GM19467 (cell line): ENCODE data around the gene SLCO2B1.

Experiments
- ATAC-seq: cut with Tn5 transposase; IDR thresholded peaks from one replicate; pipeline ENCODE4 v1.9.1; 2021; ENCODE audit warnings: mild to moderate bottlenecking, moderate library complexity; ENCODE audit not compliant: unreplicated experiment

The SLCO2B1 gene

DNA sequence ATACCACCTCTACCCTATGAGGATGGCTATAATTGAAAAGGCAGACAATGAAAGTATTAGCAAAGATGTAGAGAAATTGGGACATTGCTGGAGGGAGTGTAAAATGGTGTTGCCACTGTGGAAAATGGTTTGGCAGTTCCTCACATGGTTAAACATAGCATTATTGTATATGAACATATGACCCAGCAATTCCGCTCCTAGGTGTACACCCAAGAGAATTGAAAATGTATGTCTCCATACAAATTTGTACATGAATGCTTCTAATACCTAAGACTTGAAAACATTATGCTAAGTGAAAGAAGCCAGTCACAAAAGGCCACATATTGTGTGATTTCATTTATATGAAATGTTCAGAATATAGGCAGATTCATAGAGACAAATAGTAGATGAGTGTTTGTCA lies 10.0 kb downstream of the SLCO2B1 start:
- no peak for ATAC-seq

DNA sequence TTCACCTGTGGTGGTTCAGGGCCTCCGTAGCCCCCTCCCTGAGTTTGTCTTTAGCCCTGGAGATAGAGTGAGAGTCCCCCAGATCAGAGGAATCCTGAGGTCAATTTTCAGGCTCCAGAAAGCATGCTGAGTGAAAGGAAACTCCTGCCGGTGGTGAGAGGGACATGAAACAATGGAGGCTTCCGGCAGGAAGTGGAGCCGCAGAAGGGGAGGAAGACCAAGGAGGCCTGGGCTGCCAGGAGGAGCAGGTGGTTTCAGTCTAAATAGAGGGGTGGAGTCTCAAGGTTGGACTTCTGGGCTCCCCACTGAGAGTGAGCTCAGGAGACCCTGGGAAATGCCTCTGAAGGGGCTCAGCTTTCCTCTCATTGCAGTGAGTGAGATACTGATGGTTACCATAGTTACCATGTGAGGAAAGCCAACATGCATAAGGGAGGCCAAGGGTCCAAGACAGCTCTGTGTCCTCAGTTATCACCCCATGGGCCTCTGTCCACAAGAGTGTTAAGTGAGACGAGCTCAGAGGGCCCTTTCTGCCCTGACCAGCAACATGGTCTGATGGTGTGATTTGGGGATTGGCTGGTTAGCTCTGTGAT lies 10.7 kb downstream of the SLCO2B1 start:
- no peak for ATAC-seq

DNA sequence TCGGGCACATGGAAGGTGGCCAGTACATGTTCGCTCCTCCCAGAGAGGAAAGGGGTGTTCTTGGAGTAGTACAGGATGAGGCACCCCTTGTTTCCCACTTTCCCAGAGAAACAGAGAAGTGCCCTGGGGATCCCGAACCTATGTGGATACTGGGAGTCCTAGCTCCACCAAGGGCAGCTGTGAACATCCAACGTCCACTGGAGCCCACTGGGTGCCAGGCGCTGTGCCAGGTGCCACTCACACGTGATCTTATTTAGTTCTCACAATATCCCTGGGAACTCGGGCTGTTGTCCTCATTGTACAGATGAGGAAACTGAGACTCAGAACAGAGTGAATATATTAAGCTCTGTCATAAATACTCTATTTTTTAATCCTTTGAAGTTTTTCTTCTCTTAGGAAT lies 12.0 kb downstream of the SLCO2B1 start:
- no peak for ATAC-seq

DNA sequence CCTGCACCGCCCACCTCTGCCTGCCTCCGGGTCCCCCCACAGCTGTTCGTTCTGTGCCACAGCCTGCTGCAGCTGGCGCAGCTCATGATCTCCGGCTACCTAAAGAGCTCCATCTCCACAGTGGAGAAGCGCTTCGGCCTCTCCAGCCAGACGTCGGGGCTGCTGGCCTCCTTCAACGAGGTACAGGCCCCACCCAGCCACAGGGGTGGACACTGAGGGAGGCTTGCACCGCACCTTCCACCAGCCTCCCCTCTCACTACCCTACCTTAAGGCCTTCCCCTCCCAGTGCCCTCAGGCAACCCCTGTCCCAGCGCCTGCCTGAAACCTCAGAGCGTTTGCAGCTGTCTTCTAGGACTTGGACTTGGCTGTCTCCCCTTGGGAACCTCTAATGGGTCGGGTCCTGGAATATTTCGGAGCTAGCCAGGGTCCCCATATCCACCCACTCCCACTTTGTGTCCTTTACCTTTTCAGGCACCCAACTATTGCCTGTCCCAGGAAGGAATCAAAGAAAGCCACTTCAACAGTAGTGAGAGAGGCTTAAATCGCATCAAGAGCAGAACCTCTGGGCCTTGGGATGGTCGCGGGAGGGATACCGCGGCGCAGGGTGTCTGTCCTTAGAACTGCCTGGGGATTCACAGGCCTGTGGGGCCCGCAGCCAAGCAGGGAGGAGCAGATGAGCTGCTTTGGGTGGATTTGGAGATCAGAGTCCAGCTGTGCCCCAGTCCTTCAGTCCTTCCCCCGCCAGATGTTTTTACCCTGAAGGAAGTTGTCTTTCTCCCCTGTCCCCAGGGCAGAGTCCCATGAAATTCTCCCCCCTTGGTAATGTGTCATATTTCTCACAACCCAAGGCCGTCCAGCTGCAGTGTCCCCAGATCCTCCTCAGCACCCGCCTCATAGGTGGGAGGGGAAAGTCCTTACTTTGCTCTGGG lies 13.3 kb downstream of the SLCO2B1 start:
- ATAC-seq, result no peak

DNA sequence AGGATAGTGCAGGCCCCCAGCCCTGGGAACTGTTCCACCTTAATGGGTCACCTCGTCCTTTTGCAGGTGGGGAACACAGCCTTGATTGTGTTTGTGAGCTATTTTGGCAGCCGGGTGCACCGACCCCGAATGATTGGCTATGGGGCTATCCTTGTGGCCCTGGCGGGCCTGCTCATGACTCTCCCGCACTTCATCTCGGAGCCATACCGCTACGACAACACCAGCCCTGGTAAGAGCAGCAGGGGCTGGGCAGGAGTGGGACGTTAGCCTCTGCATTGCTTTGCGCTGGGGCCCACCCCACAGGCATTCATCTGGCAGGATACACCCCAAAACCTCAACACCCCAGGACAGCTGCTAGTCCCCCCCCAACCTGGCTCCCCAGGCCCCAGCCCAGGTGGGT lies 14.8 kb downstream of the SLCO2B1 start:
- no peak for ATAC-seq

DNA sequence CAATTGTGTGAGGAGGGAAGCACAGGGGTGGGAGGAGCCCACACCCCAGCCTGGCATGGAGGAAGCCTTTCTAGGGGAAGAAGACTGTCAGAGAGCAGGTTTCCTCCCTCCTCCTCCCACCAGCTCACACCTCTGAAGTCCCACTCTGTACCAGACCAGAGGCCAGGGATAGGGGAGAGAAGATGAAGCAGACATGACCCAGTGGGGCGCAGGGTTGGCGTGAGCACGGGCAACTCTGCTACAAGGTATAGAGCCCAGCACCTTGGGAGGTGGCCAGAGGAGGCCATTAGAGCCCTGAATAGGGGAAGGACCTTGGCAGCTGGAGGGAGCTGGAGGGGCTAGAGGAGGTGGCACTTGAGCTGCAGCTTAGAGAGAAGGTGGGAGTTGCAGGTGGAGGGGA lies 15.9 kb downstream of the SLCO2B1 start:
- ATAC-seq, result no peak

DNA sequence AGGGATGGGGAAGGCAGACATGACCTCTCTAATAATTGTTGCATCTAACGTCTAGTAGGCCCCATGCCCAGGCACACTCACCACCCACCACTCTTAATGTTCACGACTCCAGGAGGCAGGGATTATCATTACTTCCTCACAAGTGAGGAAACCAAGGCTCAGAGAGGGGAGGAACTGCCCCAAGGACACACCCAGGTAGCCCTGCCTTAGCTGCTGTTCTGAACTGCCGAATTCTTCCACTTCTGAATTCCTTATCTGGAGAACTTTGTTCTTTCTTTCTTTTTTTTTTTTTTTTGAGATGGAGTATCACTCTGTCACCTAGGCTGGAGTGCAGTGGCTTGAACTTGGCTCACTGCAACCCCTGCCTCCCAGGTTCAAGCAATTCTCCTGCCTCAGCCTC lies 16.7 kb downstream of the SLCO2B1 start:
- no peak for ATAC-seq

DNA sequence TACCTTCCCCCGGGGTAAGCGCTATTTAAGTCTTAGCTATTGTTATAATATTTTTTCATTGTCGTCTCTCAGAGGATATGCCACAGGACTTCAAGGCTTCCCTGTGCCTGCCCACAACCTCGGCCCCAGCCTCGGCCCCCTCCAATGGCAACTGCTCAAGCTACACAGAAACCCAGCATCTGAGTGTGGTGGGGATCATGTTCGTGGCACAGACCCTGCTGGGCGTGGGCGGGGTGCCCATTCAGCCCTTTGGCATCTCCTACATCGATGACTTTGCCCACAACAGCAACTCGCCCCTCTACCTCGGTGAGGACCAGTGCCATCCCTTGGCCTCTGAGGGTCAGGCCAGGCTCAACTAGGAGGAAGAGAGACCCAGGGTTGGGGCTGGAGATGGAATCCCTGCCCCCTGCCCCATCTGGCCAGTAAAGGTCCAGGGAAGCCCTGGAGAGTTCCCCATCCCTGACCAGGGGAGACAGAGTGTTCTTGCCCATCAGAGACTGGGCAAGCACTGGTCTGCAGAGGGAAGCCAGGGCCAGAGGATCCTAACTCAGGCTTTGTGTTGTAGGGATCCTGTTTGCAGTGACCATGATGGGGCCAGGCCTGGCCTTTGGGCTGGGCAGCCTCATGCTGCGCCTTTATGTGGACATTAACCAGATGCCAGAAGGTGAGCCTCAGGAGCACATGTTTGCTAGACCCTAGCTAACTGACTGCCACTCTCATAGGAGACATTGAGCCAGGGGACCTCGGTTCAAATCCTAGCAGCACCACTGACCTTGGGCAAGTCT lies 18.4 kb downstream of the SLCO2B1 start:
- no peak for ATAC-seq

DNA sequence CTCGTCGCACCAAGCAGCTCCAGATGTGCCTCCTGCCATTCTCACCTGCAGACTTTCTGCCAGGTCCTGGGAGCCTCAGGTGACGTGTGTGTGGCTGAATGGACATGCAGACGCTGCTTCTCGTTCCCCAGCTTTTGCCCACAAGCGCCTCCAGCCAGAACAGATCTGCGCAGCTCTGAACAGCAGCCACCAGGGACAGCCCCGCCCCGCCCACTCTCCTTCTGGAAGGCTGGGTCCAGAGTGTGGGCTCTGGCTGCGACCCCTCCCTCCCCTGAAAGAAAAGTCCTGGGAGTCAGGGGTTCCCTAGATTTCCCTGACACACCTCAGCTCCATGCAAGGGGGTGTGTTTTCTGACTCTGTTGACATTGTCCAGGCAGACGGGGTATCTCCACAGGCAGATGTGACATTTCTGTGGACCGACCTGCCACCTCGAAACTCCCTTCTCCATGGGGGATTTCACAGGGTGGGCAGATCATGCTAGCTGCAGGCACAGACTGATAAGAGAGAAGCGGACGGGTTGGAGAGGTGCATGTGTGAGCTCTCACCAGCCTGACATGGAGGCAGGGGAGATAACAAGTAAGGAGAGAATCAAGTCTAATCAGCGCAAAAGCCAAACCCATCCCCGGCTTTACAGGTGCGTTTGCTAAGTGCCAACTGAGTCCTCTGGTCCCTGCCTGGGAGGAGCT lies 19.8 kb downstream of the SLCO2B1 start:
- no peak for ATAC-seq

DNA sequence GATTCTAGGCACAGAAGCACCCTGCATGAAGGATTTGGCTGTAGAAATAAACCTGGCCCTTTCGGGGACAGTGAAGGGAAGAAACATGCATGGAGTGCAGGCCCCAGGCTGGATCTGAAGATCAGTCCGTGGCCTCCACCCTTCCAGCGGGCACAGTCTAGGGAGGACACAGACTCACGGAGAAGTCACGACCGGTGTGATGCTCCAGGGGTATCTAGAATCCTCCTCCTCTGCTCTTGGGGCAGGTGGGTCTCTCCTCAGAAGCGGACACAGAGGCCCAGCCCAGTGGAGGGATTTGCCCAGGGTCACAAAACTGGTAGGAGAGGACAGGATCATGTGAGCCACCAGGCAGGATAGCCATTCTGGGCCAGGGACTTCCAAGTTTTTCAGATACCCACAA lies 22.4 kb downstream of the SLCO2B1 start:
- no peak for ATAC-seq

DNA sequence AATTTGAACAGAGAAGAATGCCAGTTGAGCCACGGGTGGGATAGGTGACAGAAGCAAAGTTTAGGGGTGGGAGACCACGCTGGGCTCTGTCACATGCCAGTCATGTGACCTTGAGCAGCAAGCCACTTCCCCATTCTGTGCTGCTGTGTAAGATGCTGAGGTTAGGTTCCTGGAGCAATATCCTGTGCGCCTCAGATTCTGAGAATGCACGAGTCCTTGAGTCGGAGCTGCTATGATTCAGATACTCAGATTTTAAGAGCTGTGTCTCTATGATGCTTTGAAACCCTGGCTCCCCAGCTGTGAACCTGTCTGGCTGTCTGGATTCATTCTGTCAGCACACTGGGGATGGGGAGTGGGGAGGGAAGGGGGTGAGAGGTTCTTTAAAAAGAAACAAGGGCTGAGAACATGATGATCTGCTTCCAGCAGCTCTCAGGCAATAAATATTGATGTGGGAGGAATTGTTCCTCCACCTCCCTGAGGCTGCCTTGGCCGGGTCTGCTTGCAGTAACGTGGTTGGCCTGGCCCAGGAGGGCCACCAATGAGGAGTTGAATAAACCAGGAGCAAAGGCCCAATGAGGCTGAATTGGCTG lies 24.0 kb downstream of the SLCO2B1 start:
- no peak for ATAC-seq

DNA sequence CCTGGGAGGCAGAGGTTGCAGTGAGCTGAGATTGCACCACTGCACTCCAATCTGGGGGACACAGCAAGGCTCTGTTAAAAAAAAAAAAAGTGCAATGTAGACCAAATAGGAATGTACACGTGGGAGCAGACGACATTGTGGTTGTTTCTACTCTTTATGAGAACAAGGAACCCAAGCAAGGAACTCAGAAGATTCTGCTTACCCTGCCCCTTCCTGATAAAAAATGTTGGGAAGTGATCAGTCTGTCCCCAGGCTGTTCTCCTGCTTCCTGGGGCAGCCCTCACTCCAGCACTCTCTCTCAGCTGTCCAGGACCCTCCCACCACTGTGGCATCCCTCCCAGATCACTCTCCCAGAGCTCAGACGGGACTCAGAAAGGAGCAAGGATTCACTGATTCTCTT lies 31.8 kb downstream of the SLCO2B1 start:
- ATAC-seq, result no peak

DNA sequence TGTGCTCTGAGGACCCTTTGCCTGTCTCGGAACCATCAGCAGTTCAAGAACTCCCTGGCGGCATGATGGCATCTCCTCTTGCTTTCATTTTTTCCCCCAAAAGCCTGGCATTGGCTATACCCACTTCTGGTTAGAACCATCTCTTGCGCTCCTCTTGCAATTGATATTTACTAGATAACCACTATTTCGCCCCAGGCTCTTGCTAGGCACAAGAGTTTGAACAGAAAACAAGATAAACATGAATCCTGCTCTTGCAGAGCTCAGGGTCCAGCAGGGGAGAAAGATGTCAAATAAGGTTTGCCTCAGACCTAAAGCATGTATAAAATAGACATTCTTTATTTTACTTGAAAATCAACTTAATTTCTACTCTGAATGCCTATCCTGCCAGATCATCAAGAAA lies 33.1 kb downstream of the SLCO2B1 start:
- no peak for ATAC-seq

DNA sequence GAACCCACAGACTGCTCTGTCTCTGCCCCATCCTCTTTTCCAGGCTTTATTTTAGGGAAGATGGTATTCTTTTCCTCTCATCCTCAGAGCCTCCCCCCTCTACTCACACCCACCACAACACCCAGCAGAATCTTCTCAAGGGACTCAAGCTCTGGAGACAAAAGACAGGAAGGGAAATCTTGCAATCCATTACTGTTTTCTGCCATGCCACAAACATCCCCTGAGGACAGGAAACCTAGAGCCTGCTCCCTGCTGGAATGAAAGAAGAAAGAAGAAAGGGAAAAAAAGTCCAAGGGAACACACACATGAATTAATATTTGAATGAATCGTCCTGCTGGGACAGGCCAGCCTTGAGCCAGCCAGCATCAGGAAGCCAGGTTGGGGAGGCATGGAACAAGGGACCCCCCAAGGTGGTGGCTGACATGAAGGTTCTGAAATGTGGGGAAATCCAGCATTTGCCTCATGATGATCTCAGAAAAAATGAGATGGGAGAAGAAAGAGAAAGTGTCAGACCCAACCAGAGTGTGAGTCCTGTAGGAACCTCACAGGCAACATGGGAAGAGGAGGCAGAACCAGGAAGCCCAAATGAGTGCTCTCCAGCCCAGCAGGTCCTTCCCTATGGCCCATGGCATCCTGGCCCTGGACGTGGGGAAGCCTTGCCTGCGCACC lies 34.0 kb downstream of the SLCO2B1 start:
- ATAC-seq, result no peak

DNA sequence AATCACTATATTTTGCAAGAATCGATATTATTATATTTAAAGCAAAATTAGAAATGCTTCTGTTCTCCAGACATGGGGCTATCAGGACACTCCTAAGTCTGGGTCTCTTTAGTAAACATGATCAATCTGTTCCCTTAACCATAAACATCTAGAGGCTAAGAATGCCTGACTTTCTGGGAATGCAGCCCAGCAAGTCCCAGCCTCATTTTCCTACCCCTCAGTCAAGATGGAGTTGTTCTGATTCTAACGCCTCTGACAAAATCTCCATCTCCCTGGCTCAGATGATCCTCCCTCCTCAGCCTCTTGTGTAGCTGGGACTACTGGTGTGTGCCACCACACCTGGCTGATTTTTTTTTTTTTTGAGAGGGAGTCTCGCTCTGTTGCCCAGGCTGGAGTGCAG lies 35.0 kb downstream of the SLCO2B1 start:
- ATAC-seq, result no peak

DNA sequence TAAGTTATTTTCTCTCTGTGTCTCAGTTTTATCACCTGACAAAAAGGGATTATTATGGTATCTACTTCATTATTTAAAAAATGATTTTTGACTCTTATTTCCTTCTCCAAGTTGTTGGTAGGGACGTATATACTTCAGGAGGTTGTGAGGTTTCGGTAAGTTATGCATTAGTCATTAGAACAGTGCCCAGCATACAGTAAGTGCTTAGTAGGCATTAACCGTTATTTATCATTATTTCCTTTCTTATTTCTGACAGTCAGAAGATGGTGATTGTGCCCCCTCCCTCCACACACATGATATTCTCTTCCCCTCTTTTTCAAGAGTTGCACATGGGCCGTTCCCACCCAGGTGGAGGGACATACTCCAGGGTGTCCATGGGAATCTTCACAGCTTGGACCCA lies 36.1 kb downstream of the SLCO2B1 start:
- no peak for ATAC-seq

DNA sequence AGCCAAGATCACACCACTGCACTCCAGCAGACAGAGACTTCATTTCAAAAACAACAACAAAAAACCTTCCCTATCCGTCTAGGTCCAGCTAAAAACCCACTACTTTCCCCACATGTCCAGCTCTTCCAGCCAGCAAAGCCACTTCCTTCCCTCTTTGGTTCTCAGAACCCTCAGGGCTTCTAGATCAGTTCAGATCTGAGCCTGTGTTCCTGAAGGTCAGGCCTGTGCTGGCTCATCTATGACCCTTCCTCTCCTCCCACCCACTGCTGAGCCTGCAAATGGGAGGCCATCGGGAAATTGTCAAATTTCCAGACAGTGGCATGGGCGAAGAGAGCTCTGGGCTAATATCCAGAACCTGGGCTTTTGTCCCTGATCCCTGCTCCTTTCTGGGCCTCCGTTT lies 37.8 kb downstream of the SLCO2B1 start:
- no peak for ATAC-seq

DNA sequence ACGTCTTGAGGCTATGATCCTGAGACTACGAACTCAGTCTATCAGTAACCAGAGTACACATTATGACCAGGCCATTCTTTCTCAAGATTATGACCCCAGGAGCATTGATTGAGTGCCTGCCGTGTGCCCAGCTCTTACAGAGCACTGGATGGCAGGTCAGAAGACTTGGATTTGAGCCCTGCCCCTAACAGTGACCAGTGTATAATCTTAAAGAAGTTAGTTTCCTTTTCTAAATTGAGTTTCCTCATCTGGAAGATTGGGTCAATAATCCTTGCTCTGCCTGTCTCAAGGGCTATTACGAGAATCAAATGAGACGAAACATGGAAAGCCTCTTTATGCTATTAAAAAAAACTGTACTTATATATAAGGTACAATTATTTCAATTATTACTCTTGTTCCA lies 38.2 kb downstream of the SLCO2B1 start:
- no peak for ATAC-seq

DNA sequence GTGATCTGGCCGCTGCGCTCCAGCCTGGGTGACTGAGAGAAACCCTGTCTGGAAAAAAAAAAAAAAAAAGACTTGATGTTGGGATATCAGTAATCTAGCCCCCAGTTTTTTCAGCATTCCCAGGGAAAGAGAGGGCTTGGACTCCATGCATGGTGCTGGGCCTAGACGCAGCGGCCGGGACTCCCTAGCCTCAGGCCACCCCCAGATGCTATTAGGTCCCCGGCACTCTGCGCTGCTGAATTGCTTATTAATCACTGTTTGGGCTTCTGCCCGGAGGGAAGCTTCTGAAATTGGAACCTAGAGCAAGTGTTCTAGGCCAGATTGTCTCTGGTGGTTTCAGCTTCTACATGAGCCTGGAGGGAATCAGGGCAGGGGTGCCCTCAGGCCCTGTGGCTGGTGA lies 39.0 kb downstream of the SLCO2B1 start:
- ATAC-seq, result no peak

DNA sequence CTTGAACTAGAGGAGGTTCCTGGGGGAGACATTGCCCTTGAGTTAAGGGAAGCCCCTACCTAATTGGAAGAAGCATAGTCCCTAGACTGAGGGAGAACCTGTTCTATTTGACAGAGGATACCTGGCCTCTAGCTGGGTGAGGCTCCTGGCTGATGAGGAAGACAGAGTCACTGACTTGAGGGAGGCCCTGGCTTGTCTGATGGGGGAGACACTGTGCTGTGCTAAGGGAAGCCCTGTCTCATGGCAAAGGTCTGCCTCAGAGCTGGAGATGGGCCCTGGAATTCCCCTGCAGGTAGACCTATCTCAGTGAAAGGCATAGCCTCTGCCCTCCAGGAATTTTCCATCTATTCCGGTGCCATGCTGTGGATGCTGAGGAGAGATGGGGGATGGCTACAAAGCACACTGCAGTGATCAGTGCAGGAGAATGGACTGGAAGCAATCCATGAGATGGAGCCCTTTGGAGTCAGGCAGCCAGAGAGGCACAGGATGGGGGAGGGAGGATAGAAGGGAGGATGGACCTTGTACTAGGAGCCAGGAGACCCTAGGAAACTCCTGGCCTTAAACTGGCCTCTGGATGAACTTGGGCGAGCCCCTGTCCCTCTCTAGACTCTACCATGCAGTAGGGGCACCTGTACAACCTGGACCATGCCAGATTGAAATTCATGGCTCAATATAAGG lies 39.9 kb downstream of the SLCO2B1 start:
- ATAC-seq, result no peak
